Body of pancreas (tissue), 4 donors: ENCODE data around the gene PLCH1. TPM values are rescaled to one million over a fixed set of nuclear protein-coding genes. Genes with fewer than 3 reads are reported as not detected.

Experiments
- ATAC-seq: fragments of 150-250 bp; one replicate; pipeline ENCODE4 v1.9.1; 2016
- DNase-seq, 4 donors: peaks; one replicate each; pipeline ENCODE4 v3.0.0-alpha.2; 2019
- H3K27ac ChIP-seq, 4 donors: fragments of 200-600 bp; sonication (generic); 1 replicate in 3 of 4; 2 replicates in 1 of 4; pipeline versions ENCODE4 v1.5.1 to v1.6.1; 2016 to 2019; ENCODE audit warnings: mild to moderate bottlenecking in 1 of 4, mixed read lengths in 1 of 4, moderate library complexity in 1 of 4
- H3K27me3 ChIP-seq, 2 donors: fragments of 200-600 bp; sonication (generic); one replicate each; pipeline ENCODE4 v1.6.0; 2016; ENCODE audit warnings: mild to moderate bottlenecking in 1 of 2
- H3K36me3 ChIP-seq, 2 donors: fragments of 200-600 bp; sonication (generic); replicated peaks in 1 of 2; 2 replicates each; pipeline ENCODE4 v1.5.1; 2016; ENCODE audit warnings: low read depth in 2 of 2; ENCODE audit not compliant: insufficient read depth in 1 of 2
- H3K4me1 ChIP-seq: fragments of 200-600 bp; sonication (generic); one replicate; pipeline ENCODE4 v1.6.0; 2016
- H3K4me3 ChIP-seq, 2 donors: fragments of 200-600 bp; sonication (generic); 1 replicate in 1 of 2; 2 replicates in 1 of 2; pipeline ENCODE4 v1.5.1; 2016 to 2019
- H3K9me3 ChIP-seq, 3 donors: fragments of 200-600 bp; sonication (generic); 1 replicate in 2 of 3; 2 replicates in 1 of 3; pipeline ENCODE4 v1.5.1; 2016
- CTCF ChIP-seq, 7 experiments: fragments of 450-650 bp in 4 of 7; fragments of 200-600 bp in 3 of 7; sonication (generic) in 3 of 7; IDR thresholded peaks; one replicate each; pipeline ENCODE4 v1.5.1; 2016 to 2019; ENCODE audit warnings: antibody characterized with exemption in 7 of 7
- POLR2A ChIP-seq, 3 donors: fragments of 450-650 bp; IDR thresholded peaks; one replicate each; pipeline ENCODE4 v1.6.1; 2016; ENCODE audit warnings: antibody characterized with exemption in 3 of 3, mild to moderate bottlenecking in 2 of 3
- WGBS, 2 donors: methylation state at CpG; one replicate each; pipeline ENCODE4 v1.1.5; 2017; 5-methylcytosine and 5-hydroxymethylcytosine counted together
- intact Hi-C: fragments of 100-400 bp; cut with DNase I; formaldehyde crosslinking; loops from one replicate; pipeline ENCODE4 v1.15.1; 2023
- total RNA-seq, 2 donors: library from RNA; depleted of rRNA; stranded (reverse); fragments of >200 nt; gene quantifications; one replicate each; pipeline ENCODE4 v1.1.0, GENCODE V29; 2016

PLCH1 gene
- total RNA-seq, 2 donors from 2014 or later: 3.0 to 5.2 TPM

- intact Hi-C loops: no loop called here
- no peaks in the 10 kb centered on the region for H3K27me3 ChIP-seq
- no peak overlapping the region for H3K27ac ChIP-seq
- no peak for ATAC-seq
- H3K4me3 ChIP-seq: no peak overlapping the region
- no peak for DNase-seq
- TF ChIP-seq CTCF (IDR thresholded peaks at IDR 0.05): no peak
- no peak for TF ChIP-seq POLR2A (IDR thresholded peaks at IDR 0.05)
- 85 to 89% methylated on average over 4 of the region's 4 CpGs for WGBS, 2 donors
- H3K36me3 ChIP-seq: no peaks in the 10 kb centered on the region
- H3K9me3 ChIP-seq: no peaks in the 10 kb centered on the region
- no peaks in the 10 kb centered on the region for H3K4me1 ChIP-seq
Observed at GRCh38 chr3:155420406-155420805, 324.5 kb downstream of the PLCH1 start.

GRCh38 chr3:155418407-155418806 lies 326.5 kb downstream of the PLCH1 start:
- ATAC-seq (no peak), DNase-seq (peak in 3 of 4 donors; percentile 2 to 12 (median 10))
- no peak for TF ChIP-seq POLR2A (IDR thresholded peaks at IDR 0.05)
- TF ChIP-seq CTCF (IDR thresholded peaks at IDR 0.05): no peak
- 35 to 47% methylated on average over 2 of the region's 2 CpGs for WGBS, 2 donors
- no peaks in the 10 kb centered on the region for H3K9me3 ChIP-seq
- no peak overlapping the region for H3K4me3 ChIP-seq
- no peaks in the 10 kb centered on the region for H3K36me3 ChIP-seq
- intact Hi-C loops: no loop called here
- H3K27me3 ChIP-seq: no peaks in the 10 kb centered on the region
- no peak overlapping the region for H3K27ac ChIP-seq
- no peaks in the 10 kb centered on the region for H3K4me1 ChIP-seq

- no peaks in the 10 kb centered on the region for H3K4me1 ChIP-seq
- ATAC-seq (no peak), DNase-seq (no peak)
- H3K36me3 ChIP-seq: no peaks in the 10 kb centered on the region
- H3K27ac ChIP-seq: no peak overlapping the region
- intact Hi-C loops: no loop called here
- H3K9me3 ChIP-seq: no peaks in the 10 kb centered on the region
- no peak overlapping the region for H3K4me3 ChIP-seq
- no peaks in the 10 kb centered on the region for H3K27me3 ChIP-seq
- WGBS, 2 donors: 80 to 87% methylated on average over 3 of the region's 3 CpGs
- TF ChIP-seq POLR2A (IDR thresholded peaks at IDR 0.05): no peak
- TF ChIP-seq CTCF (IDR thresholded peaks at IDR 0.05): no peak
Observed at GRCh38 chr3:155417119-155417517, 327.8 kb downstream of the PLCH1 start.

- TF ChIP-seq CTCF (IDR thresholded peaks at IDR 0.05) (no peak), POLR2A (IDR thresholded peaks at IDR 0.05) (no peak)
- 81 to 84% methylated on average over 8 of the region's 8 CpGs for WGBS, 2 donors
- intact Hi-C loops: no loop called here
Observed at GRCh38 chr3:155416500-155417118, 328.3 kb downstream of the PLCH1 start.

GRCh38 chr3:155412904-155413303 lies 332.0 kb downstream of the PLCH1 start:
- H3K27me3 ChIP-seq: no peaks in the 10 kb centered on the region
- DNase-seq (no peak), ATAC-seq (no peak)
- no peak overlapping the region for H3K27ac ChIP-seq
- H3K4me3 ChIP-seq: no peak overlapping the region
- TF ChIP-seq CTCF (IDR thresholded peaks at IDR 0.05): no peak
- no peak for TF ChIP-seq POLR2A (IDR thresholded peaks at IDR 0.05)
- no peaks in the 10 kb centered on the region for H3K4me1 ChIP-seq
- no peaks in the 10 kb centered on the region for H3K9me3 ChIP-seq
- WGBS, 2 donors: 34 to 38% methylated on average over 3 of the region's 3 CpGs
- intact Hi-C loops: no loop called here
- H3K36me3 ChIP-seq: no peaks in the 10 kb centered on the region

More at GRCh38 chr3:155416500-155417118, 328.3 kb downstream of the PLCH1 start:
- no peaks in the 10 kb centered on the region for H3K9me3 ChIP-seq
- H3K4me1 ChIP-seq: no peaks in the 10 kb centered on the region
- DNase-seq: no peak
- no peaks in the 10 kb centered on the region for H3K27me3 ChIP-seq
- no peak overlapping the region for H3K4me3 ChIP-seq
- no peak for ATAC-seq
- H3K27ac ChIP-seq: no peak overlapping the region
- H3K36me3 ChIP-seq: no peaks in the 10 kb centered on the region
